C4-2B (cell line): ENCODE results near the gene FUT8.

Experiments used
- H3K27ac ChIP-seq: fragments of 450-650 bp; 2 replicates; pipeline ENCODE4 v1.5.1; 2017
- CTCF ChIP-seq: fragments of 450-650 bp; conservative IDR thresholded peaks from 2 replicates; pipeline ENCODE4 v1.5.1; 2017; ENCODE audit warnings: mild to moderate bottlenecking
- ZFX ChIP-seq: fragments of 450-650 bp; IDR thresholded peaks from 2 replicates; pipeline ENCODE4 v1.6.1; 2017

FUT8 gene

GRCh38 chr14:65548878-65549277, 136.3 kb downstream of the FUT8 start:
- TF ChIP-seq ZFX (no peak), CTCF (no peak)
- no peak overlapping the region for H3K27ac ChIP-seq

DNA sequence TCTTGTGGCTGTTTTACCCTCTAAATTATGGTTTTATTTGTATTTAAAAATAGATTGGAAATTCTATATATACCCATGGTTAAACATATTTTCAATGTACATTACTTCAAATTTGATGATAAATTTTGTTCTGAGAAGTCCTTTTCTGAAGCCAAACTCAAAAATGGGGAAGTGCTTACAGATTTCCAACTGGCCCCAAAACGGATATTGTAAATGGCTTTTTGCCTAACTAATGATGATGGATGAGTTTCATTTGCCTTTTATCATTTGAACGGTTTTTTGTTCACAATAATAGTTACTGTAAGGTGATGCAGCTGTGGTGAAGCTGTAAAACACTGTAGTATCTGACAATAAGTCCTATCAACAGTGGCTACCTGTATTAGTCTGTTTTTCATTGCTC, 136.9 kb downstream of the FUT8 start:
- no peak overlapping the region for H3K27ac ChIP-seq
- TF ChIP-seq ZFX (no peak), CTCF (no peak)

DNA sequence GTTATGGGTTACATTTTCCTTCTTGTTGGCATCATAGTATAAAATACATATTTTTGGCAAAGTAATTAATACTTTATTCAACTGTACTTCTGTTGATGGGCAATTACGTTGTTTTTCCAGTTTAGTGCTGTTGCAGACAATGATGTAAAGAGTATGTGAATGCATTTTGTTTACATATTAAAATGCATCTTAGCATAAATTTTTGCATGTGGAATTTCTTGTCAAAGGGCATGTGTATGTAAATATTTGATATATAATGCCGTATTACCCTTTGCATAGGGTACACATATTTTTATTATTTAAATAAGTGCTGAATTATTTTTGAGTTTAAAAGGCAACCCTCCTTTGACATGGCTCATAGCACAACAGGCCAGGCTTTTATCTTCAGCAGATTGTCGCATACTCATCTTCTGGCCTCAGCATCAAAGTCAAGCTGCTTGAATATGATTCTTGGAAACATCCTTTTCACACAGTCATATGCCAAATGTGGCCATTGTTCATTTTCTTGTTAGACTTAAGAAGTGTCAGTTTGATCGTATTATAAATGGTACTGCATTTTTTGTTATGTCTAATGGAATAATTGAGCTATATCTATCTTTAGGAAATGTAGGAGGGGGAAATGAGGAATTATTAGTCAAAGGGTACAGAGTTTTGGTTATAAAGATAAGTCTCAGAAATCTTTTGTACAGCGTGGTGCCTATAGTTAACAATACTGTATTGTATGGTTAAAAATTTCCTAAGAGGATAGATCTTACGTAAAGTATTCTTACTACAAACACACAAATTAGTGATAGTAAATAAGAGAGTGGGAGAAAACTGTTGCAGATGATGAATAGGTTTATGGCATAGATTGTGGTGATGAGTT, 138.5 kb downstream of the FUT8 start:
- no peak for TF ChIP-seq CTCF
- TF ChIP-seq ZFX, result no peak
- no peak overlapping the region for H3K27ac ChIP-seq

DNA sequence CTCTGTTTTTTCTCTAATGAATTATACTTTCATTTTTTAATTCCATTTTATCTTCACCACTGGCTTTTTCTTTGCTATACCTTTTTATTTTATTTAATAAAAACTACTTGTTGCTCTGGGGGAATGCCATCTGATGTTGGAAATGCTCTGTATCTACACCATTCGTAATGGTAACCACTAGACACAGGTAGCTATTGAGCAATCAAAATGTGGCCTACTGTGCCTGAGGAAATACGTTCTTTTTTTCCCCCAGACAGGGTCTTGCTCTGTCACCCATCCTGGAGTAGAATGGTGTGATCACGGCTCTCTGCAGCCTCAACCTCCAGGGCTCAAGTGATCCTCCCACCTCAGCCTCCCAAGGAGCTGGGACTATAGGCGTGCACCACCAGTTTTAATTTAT, 140.2 kb downstream of the FUT8 start:
- no peak overlapping the region for H3K27ac ChIP-seq
- TF ChIP-seq CTCF, result no peak
- no peak for TF ChIP-seq ZFX

- TF ChIP-seq ZFX (no peak), CTCF (no peak)
- no peak overlapping the region for H3K27ac ChIP-seq
These were observed 142.3 kb downstream of the FUT8 start for GRCh38 chr14:65554837-65555236.

DNA sequence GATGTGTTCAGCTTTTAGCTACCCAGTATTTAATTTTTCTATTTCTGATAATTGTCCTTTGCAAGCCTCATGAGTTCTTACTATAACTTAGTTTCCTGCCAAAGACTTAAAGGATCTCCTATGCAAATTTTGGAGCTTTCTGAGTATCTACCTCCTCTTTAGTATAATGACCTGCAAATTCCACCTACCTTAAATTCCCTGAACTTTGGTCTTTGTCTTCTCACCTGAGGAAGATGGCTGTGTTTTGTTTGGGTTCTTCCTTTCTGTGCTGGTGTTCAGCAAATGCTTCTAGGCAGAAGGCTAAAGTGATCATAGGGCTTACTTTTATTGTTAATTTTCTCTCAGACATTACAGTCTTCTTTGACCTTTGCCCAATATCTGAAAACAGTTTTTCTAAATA, 142.8 kb downstream of the FUT8 start:
- TF ChIP-seq ZFX (no peak), CTCF (no peak)
- no peak overlapping the region for H3K27ac ChIP-seq

GRCh38 chr14:65558363-65558762, 145.8 kb downstream of the FUT8 start:
- TF ChIP-seq ZFX (no peak), CTCF (no peak)
- no peak overlapping the region for H3K27ac ChIP-seq
